ENCODE data around the gene CHRNA4. TPM values are rescaled to one million over a fixed set of nuclear protein-coding genes. Genes with fewer than 3 reads are reported as not detected.

CHRNA4 gene
- total and polyA plus RNA-seq, 10 of the 15 experiments (the other 5 are each of a cell fraction or from before 2014, with no cell fraction given), result 0.04 to 0.41 (median 0.06) TPM; not detected in 5

DNA sequence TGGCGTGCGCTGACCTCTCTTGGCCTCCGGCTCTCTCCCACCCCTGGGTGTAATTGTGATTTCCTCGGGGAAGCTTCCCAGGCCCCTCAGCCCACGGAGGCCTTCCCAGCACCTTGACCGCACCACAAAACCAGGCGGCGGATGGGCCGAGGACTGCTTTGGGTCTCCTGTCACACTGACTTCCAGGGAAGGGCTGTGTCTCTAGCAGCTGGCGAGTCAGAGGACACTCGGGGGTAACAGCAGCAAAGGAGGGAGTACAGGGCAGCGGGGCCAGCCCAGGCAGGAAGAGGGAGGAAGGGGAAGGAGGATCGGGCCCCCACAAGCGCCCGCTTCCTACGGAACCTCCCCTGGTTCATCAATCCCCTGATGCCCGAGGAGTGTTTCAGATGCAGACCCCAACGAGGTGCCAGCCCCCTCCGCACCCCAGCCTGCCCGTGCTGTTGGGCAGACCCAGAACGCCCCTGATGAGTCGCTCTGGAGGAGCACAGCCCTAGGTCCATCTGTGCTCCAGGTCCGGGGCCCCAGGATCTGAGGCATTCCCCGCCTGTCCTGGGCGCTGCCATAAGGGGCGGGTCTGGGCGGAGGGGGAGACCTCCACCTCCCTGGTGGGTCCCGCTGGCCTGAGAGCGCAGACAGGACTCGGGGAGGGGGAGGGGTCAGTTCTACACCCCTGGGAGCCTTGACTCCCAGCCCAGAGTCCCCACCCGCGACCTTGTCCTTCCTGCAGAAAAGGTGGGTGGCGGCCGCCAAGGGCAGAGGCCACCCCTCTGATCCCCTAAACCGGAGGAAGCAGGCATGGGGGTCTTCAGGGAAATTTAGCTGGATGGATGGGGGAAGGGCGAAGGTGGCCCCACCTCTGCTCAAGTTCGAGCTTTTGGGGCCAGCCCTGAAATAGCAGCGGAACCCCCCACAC lies 956 bp downstream of the CHRNA4 start (continued):
- TF ChIP-seq BHLHE40 (IDR thresholded peaks at IDR 0.05; ENCODE audit: borderline replicate concordance in 1 of 2, low read depth in 2 of 2, low read length in 1 of 2) (no peak), BACH1 (IDR thresholded peaks at IDR 0.05; ENCODE audit: borderline replicate concordance) (no peak), ZNF384 (IDR thresholded peaks at IDR 0.05; ENCODE audit: borderline replicate concordance, low read depth, low read length) (no peak), CBX3 (IDR thresholded peaks at IDR 0.05; ENCODE audit: borderline replicate concordance, low read depth) (no peak), CHD2 (IDR thresholded peaks at IDR 0.05; ENCODE audit: borderline replicate concordance, low read depth, low read length) (no peak)
- TF ChIP-seq, protein P1, sequence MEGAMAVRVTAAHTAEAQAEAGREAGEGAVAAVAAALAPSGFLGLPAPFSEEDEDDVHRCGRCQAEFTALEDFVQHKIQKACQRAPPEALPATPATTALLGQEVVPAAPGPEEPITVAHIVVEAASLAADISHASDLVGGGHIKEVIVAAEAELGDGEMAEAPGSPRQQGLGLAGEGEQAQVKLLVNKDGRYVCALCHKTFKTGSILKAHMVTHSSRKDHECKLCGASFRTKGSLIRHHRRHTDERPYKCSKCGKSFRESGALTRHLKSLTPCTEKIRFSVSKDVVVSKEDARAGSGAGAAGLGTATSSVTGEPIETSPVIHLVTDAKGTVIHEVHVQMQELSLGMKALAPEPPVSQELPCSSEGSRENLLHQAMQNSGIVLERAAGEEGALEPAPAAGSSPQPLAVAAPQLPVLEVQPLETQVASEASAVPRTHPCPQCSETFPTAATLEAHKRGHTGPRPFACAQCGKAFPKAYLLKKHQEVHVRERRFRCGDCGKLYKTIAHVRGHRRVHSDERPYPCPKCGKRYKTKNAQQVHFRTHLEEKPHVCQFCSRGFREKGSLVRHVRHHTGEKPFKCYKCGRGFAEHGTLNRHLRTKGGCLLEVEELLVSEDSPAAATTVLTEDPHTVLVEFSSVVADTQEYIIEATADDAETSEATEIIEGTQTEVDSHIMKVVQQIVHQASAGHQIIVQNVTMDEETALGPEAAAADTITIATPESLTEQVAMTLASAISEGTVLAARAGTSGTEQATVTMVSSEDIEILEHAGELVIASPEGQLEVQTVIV (IDR thresholded peaks at IDR 0.05; ENCODE audit: borderline replicate concordance, partially characterized antibody), result no peak

DNA sequence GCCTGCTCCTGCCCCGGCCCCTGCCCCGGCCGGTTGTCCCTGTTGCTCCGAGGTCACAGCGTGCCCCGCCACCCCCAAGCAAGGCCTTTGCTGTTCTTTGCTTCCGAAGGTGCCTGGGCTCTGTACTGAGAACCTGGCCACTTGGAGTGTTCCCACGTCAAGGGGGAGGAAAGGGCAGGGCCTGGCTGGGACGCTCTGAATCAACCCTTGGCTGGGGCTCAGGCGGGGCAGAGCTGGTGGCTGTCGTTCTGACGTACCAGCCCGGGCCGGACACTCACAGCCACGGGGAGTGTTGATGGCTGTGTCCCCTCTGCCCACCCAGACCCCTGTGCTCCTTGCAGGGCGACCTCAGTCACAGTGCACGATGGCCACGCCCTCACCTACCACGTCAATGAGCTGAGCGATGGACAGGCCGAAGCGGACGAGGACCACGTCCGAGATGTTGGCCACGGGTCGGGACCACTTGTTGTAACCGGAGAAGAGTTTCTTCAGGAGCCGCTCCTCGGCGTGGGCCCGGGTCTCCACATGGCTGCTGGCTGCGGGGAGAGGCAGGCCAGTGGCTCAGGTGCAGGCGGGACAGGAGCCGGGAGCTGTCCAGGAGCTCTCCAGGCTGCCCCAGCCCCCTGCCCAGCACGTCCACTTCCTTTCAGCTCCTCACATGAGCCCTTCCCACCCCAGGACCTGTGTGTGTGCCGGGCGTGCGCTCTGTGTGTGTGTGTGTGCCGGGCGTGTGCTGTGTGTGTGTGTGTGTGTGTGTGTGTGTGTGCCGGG lies 1.8 kb downstream of the CHRNA4 start:
- ChIA-PET RAD21 (ENCODE audit: unreplicated experiment) (no interaction called here), CTCF (no interaction called here), SMC1A (ENCODE audit: uncharacterized antibody, unreplicated experiment) (no interaction called here), POLR2A (no interaction called here)
- BruUV-seq (replicated peaks), result no TSS peak
- Histone ChIP-seq H3K36me3 (ENCODE audit: control insufficient read depth in 2 of 2, insufficient read depth in 2 of 2, low read length in 1 of 2) (no peaks in the 10 kb centered on the region), H3K9ac (ENCODE audit: control insufficient read depth, insufficient read depth, low read length) (no peak overlapping the region), H4K20me1 (ENCODE audit: control insufficient read depth, insufficient read depth) (no peaks in the 10 kb centered on the region), H2AFZ (ENCODE audit: control insufficient read depth, low read depth, low read length) (no peak overlapping the region), H3K79me2 (ENCODE audit: control insufficient read depth, insufficient read depth, low read length) (no peaks in the 10 kb centered on the region), H3K27me3 (replicated peaks in 1 of 2; ENCODE audit: control insufficient read depth in 2 of 2, insufficient read depth in 2 of 2, low read length in 1 of 2) (no peaks in the 10 kb centered on the region; a peak in 1 of 4 replicates), H3K4me2 (ENCODE audit: control insufficient read depth, insufficient read depth) (no peak overlapping the region), H3K27ac (ENCODE audit: control insufficient read depth, insufficient read depth) (no peak overlapping the region), H3K4me1 (ENCODE audit: control insufficient read depth, insufficient read depth, low read length) (no peaks in the 10 kb centered on the region), H3K4me3 (no peak overlapping the region), H3K9me3 (replicated peaks; ENCODE audit: control insufficient read depth, insufficient read depth, low read length) (no peaks in the 10 kb centered on the region; the same call in 2 of the 3 replicates)
- DNase-seq (ENCODE audit: low read depth, low spot score) (no peak), FAIRE-seq (no peak), ATAC-seq (no peak)
- intact Hi-C loops (cut with micrococcal nuclease; ENCODE audit: unreplicated experiment), result no loop called here
- WGBS (ENCODE audit: insufficient coverage, insufficient replicate concordance, low lambda C conversion rate, missing lambda C conversion rate), result 59% methylated on average over 41 of the region's 42 CpGs
- in situ Hi-C loops (cut with MboI), result no loop called here
- no peak for TF ChIP-seq CEBPB (IDR thresholded peaks at IDR 0.05; ENCODE audit: borderline replicate concordance in 1 of 2, low read depth in 2 of 2, low read length in 2 of 2)
- TF ChIP-seq, protein P2, sequence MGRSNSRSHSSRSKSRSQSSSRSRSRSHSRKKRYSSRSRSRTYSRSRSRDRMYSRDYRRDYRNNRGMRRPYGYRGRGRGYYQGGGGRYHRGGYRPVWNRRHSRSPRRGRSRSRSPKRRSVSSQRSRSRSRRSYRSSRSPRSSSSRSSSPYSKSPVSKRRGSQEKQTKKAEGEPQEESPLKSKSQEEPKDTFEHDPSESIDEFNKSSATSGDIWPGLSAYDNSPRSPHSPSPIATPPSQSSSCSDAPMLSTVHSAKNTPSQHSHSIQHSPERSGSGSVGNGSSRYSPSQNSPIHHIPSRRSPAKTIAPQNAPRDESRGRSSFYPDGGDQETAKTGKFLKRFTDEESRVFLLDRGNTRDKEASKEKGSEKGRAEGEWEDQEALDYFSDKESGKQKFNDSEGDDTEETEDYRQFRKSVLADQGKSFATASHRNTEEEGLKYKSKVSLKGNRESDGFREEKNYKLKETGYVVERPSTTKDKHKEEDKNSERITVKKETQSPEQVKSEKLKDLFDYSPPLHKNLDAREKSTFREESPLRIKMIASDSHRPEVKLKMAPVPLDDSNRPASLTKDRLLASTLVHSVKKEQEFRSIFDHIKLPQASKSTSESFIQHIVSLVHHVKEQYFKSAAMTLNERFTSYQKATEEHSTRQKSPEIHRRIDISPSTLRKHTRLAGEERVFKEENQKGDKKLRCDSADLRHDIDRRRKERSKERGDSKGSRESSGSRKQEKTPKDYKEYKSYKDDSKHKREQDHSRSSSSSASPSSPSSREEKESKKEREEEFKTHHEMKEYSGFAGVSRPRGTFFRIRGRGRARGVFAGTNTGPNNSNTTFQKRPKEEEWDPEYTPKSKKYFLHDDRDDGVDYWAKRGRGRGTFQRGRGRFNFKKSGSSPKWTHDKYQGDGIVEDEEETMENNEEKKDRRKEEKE (IDR thresholded peaks at IDR 0.05), result no peak
- TF ChIP-seq, protein P3, sequence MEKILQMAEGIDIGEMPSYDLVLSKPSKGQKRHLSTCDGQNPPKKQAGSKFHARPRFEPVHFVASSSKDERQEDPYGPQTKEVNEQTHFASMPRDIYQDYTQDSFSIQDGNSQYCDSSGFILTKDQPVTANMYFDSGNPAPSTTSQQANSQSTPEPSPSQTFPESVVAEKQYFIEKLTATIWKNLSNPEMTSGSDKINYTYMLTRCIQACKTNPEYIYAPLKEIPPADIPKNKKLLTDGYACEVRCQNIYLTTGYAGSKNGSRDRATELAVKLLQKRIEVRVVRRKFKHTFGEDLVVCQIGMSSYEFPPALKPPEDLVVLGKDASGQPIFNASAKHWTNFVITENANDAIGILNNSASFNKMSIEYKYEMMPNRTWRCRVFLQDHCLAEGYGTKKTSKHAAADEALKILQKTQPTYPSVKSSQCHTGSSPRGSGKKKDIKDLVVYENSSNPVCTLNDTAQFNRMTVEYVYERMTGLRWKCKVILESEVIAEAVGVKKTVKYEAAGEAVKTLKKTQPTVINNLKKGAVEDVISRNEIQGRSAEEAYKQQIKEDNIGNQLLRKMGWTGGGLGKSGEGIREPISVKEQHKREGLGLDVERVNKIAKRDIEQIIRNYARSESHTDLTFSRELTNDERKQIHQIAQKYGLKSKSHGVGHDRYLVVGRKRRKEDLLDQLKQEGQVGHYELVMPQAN (conservative IDR thresholded peaks at IDR 0.05), result no peak
- TF ChIP-seq HDAC2 (IDR thresholded peaks at IDR 0.05), result no peak
- TF ChIP-seq RAD51 (IDR thresholded peaks at IDR 0.05), result no peak
- no peak for TF ChIP-seq TBL1XR1 (IDR thresholded peaks at IDR 0.05; ENCODE audit: low read depth, low read length)
- TF ChIP-seq TCF3 (IDR thresholded peaks at IDR 0.05; ENCODE audit: borderline replicate concordance, insufficient read depth, low read depth, low read length), result no peak
